GM12872 (cell line): Measurements from ENCODE around the gene SART3.

ENCODE experiments used
- TF ChIP-seq, protein P1 (sequence below): IDR thresholded peaks from 3 replicates; pipeline ENCODE4 v1.5.1; 2011; ENCODE audit warnings: low read depth, mild to moderate bottlenecking, low read length, moderate library complexity; ENCODE audit not compliant: insufficient read depth

SART3 gene

DNA sequence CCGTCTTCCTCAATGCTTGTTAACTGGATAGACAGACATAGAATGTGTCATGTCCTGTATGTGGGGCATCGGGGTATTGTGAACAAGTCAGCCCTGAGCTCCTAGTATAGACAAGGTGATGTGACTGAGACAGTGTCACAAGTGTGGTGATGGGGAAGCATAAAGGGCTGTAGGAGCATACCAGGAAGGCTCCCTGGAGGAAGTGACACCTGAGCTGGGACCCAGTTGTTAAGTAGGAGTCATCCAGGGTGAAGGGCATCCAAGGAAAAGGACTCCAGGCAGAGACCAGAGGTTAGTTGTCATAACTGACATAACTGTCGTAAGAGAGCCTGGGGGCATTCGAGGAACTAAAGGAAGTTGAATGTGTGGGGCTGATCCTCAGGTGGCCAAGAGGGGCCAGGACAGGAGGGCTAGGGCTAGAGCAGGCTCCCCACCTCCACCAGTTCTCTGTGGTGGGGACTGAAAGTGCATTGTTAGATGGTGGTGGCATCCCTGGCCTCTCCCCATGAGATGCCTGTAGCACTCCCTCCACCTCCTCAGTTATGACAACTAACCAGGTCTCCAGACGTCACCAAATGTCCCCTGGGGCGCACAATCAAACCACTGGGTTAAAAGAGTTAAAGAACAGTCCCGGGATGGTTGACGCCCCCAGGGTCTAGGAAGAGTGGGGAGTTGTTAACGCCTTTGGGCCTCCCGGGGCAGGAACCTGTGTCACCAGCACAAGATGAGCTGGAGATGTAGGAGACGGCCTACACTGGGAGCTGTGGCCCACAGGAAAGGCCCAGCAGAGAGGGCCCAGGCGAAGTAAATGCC, 43.5 kb downstream of the SART3 start:
- TF ChIP-seq, protein P1, sequence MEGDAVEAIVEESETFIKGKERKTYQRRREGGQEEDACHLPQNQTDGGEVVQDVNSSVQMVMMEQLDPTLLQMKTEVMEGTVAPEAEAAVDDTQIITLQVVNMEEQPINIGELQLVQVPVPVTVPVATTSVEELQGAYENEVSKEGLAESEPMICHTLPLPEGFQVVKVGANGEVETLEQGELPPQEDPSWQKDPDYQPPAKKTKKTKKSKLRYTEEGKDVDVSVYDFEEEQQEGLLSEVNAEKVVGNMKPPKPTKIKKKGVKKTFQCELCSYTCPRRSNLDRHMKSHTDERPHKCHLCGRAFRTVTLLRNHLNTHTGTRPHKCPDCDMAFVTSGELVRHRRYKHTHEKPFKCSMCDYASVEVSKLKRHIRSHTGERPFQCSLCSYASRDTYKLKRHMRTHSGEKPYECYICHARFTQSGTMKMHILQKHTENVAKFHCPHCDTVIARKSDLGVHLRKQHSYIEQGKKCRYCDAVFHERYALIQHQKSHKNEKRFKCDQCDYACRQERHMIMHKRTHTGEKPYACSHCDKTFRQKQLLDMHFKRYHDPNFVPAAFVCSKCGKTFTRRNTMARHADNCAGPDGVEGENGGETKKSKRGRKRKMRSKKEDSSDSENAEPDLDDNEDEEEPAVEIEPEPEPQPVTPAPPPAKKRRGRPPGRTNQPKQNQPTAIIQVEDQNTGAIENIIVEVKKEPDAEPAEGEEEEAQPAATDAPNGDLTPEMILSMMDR, result no peak

DNA sequence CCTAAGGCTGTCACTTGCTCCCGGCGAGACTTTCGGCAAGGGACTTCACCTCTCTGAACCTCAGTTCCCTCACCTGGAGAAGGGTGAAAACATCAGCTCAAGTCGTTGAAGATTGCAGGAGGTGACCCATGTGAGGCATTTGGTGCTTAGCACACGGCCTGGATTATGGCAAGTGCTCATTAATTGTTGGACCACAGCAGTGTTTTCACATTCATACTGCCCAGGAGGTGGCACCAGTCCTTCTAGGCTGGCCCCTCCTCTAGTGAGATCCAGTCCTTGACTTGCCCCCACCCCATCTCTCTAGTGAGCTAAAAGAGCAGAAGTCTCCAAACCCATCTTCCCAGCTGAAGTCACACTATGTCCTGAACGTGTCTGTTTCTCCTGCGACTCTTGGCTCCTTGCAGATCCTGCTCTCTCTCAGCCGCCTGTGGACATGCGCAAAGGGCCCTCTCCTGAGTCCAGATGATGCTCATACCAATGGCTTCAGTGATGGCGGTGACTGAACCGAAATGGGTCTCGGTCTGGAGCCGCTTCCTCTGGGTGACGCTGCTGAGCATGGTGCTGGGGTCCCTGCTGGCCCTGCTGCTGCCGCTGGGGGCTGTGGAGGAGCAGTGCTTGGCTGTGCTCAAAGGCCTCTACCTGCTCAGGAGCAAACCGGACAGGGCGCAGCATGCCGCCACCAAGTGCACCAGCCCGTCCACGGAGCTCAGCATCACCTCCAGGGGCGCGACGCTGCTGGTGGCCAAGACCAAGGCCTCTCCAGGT, 44.3 kb downstream of the SART3 start:
- TF ChIP-seq, protein P1, result 0 out of 3 replicates have a peak, but pooled peaks have one; percentile 17

DNA sequence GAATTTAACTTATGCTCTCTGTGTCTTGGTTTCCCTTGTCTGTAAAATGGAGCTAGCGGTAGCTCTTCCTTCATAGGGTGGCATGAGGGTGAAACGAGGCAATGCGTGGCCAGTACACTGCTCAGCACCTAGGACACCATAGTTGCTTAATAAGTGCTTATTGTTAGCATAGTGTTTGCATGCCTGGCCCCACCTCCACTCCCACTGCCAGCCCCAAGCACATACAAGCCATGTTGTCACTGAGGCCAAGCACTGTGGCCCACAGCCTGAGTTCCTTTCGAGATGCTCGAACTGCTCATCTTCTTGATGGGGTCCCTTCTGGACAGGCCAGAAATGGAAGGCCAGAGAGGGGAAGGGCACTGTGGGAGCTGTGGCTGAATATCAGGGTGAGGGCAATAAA, 45.1 kb downstream of the SART3 start:
- TF ChIP-seq, protein P1, result no peak

DNA sequence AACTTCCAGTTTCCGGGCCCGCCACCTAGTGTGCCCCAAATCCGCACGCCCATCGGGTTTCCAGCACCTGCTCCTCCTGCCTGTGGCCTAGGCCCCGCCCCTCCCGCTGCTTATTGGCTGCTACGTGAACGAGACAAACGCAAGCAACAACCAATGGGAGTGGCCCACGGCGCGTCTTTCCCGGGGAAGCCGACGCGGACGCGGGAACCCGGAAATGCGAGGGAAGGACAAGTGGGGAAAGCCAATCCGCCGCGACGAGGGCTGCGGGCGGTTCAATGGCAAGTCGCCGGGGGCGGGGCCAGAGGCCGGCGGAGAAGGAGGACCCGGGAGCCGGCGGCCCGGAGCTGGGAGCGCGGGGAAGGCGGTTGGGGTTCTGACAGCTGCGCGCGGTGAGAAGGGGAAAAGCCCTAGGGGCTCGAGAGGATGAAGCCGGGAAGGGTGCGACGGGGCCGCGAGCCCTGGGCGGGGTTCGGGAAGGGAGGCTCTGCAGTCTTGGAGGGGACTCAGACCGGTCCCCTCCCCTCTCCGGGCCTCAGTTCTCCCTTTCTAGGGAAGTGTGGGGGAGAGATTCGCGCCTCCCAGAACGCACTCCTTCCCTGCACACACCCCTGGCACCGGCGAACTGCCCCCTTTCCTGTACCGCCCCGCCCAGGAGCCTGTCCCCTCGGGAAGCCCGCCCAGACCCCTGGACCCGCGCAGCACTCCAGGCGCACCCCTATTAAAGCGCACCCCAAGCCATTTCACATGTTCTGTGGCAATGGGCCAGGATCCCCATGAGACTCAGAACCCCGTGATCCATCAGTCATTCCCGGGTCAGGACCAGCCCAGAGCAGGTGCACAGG, 45.8 kb downstream of the SART3 start, which contains the start of gene FICD:
TSS of gene FICD (plus strand) at position 305 of the 842 bp plus-strand sequence. CDS start 1,696 bp downstream, outside the sequence.
- TF ChIP-seq, protein P1, result no peak

DNA sequence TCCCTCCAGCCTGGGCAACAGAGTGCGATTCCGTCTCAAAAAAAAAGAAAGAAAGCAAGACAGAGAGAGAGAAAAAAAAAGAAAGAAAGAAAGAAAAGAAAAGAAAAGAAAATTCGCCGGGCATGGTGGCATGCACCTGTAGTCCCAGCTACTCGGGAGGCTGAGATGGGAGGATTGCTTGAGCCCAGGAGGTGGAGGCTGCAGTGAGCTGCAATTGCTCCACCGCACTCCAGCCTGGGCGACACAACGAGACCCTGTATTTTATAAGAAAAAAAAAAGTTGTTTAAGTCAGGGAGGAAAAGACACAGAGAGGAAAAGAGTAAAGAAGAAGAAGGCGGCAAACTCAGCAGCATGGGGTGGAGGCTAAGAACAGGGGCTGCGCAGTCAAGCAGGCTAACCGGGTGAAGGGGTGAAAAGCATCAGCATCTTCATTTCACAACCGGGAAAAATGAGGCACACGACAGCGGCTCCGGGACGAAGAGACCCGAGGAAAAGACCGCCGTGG, 46.5 kb downstream of the SART3 start:
- TF ChIP-seq, protein P1, result no peak

DNA sequence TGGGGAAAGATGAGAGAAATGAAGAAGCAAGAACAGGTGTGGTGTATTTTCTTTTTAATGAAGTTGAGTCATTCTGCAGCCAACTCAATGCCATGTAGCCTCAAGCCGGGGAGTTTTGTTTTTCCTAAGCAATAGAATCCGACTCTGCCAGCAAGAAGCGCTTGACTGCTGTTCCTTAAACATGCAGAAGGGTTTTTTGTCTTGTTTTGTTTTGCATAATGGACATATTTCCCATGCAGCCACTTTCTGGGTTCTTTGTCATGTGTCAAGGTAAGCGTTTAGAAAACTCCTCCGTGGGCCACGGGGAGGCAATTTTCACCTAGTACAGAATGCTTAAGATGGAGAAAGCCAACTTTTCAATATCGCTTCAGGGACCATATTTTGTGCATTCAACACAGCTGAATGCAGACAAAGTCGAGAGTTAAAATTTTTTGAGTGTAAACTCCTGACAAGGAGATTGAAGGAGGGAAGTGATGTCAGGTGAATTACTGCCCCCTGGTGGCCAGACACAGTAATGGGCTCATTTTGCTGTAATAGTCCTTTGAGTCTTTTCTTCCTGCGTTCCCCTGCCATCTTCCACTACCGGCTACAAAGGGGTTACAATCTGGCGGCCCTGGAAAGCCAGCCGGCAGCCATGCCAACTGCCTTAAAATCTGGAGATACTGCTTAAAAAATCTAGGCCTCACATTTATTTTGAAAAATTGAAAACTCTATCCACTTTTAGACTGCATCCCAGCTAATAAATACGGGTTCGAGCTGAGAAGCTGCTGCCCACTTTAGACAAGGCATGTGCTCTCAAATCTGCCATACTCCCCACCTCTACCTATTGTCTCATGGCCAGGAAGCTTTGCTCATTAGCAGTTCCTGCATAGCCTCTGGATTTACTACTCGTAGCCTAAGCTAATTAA, 49.1 kb downstream of the SART3 start:
- TF ChIP-seq, protein P1, result peak; percentile 87
